Sigmoid colon (tissue), 7 donors: ENCODE measurements around the gene XRCC6. TPM values are rescaled to one million over a fixed set of nuclear protein-coding genes. Genes with fewer than 3 reads are reported as not detected.
"Not testable (repeated sequence)": the region's sequence is repeated elsewhere in the genome, so short reads cannot be mapped to it uniquely, and the experiment has no call there.

Experiments used
- DNase-seq: peaks from one replicate; pipeline ENCODE4 v3.0.0-alpha.2; 2019
- H3K27ac ChIP-seq, 4 donors: fragments of 200-600 bp; sonication (generic); one replicate each; pipeline ENCODE4 v1.5.1; 2016 to 2019; ENCODE audit warnings: mild to moderate bottlenecking in 1 of 4
- H3K27me3 ChIP-seq, 3 donors: fragments of 200-600 bp; sonication (generic); one replicate each; pipeline ENCODE4 v1.5.1; 2019; ENCODE audit warnings: mild to moderate bottlenecking in 1 of 3
- H3K36me3 ChIP-seq, 4 donors: fragments of 200-600 bp; sonication (generic); one replicate each; pipeline ENCODE4 v1.5.1; 2016 to 2019
- H3K4me1 ChIP-seq, 4 donors: fragments of 200-600 bp; sonication (generic); one replicate each; pipeline ENCODE4 v1.5.1; 2017 to 2019
- H3K4me3 ChIP-seq, 4 donors: fragments of 200-600 bp; sonication (generic); one replicate each; pipeline ENCODE4 v1.5.1; 2017 to 2019; ENCODE audit warnings: mild to moderate bottlenecking in 2 of 4, moderate library complexity in 1 of 4
- H3K9me3 ChIP-seq, 4 donors: fragments of 200-600 bp in 3 of 4; sonication (generic) in 3 of 4; one replicate each; pipeline versions ENCODE4 v1.5.1 to v1.6.1; 2013 to 2019
- CTCF ChIP-seq, 4 experiments: fragments of 450-650 bp in 3 of 4; fragments of 200-600 bp in 1 of 4; IDR thresholded peaks; one replicate each; pipeline ENCODE4 v1.5.1; 2016 to 2019; ENCODE audit warnings: antibody characterized with exemption in 4 of 4, mild to moderate bottlenecking in 3 of 4, moderate library complexity in 2 of 4
- EP300 ChIP-seq, 4 donors: sonication (generic); formaldehyde crosslinking; IDR thresholded peaks; one replicate each; pipeline ENCODE4 v1.6.1; 2017; ENCODE audit warnings: antibody characterized with exemption in 4 of 4
- POLR2A ChIP-seq, 2 donors: fragments of 450-650 bp; IDR thresholded peaks; one replicate each; pipeline ENCODE4 v1.6.1; 2016; ENCODE audit warnings: antibody characterized with exemption in 2 of 2, mild to moderate bottlenecking in 2 of 2, moderate library complexity in 2 of 2
- POLR2AphosphoS5 ChIP-seq, 4 donors: sonication (generic); formaldehyde crosslinking; IDR thresholded peaks; one replicate each; pipeline ENCODE4 v1.6.1; 2017; ENCODE audit warnings: antibody characterized with exemption in 4 of 4
- WGBS, 2 donors: extraction: QIAGEN DNeasy Blood & Tissue Kit; methylation state at CpG; one replicate each; pipeline ENCODE4 v1.1.7; 2013; 5-methylcytosine and 5-hydroxymethylcytosine counted together
- intact Hi-C: fragments of 100-400 bp; cut with DNase I; formaldehyde crosslinking; loops from one replicate; pipeline ENCODE4 v1.15.1; 2023
- polyA plus RNA-seq, 3 donors: library from polyadenylated mRNA; stranded (reverse); fragments of 200-250 nt; gene quantifications; one replicate each; pipeline ENCODE4 v1.2.3, GENCODE V29; 2013
- total RNA-seq, 4 donors: library from RNA; depleted of rRNA; stranded (reverse); fragments of >200 nt; gene quantifications; one replicate each; pipeline ENCODE4 v1.1.0, GENCODE V29; 2016
- donor health status: healthy with polysubstance abuse.
- donor health status: Bipolar disorder and iron deficiency.
- donor health status: healthy.

Gene XRCC6
- total and polyA plus RNA-seq, 7 donors, result 141 to 220 (median 190) TPM

DNA sequence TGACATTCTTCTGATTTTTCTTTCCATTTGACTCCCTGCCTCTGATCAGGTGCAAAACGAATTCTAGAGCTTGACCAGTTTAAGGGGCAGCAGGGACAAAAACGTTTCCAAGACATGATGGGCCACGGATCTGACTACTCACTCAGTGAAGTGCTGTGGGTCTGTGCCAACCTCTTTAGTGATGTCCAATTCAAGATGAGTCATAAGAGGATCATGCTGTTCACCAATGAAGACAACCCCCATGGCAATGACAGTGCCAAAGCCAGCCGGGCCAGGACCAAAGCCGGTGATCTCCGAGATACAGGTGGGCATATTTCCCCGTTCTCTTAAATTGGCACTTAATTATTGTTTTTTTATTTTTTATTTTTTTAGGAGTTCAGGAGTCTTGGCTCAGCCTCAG, 15.4 kb downstream of the XRCC6 start:
- H3K36me3 ChIP-seq, result peaks cover 27 to 93% (median 41%) of the 10 kb centered on the region in 4 donors
- no peak for TF ChIP-seq POLR2A (IDR thresholded peaks at IDR 0.05)
- no peak for TF ChIP-seq EP300 (IDR thresholded peaks at IDR 0.05)
- no peak for TF ChIP-seq POLR2AphosphoS5 (IDR thresholded peaks at IDR 0.05)
- no peak for TF ChIP-seq CTCF (IDR thresholded peaks at IDR 0.05)
- DNase-seq, result no peak
- 81 to 87% methylated on average over 7 of the region's 7 CpGs for WGBS, 2 donors
- H3K27ac ChIP-seq, result peak overlapping the region in 2 of 4 donors; percentile 26 to 55
- no peaks in the 10 kb centered on the region for H3K9me3 ChIP-seq
- H3K27me3 ChIP-seq, result no peaks in the 10 kb centered on the region
- peaks cover 0 to 7% (median 0%) of the 10 kb centered on the region in 4 donors for H3K4me1 ChIP-seq
- intact Hi-C loops, result no loop called here
- H3K4me3 ChIP-seq, result no peak overlapping the region

GRCh38 chr22:41637623-41638022, 16.5 kb downstream of the XRCC6 start:
- whole genome bisulfite sequencing, 2 donors, result 96 to 97% methylated on average over 8 of the region's 8 CpGs
- H3K4me1 ChIP-seq, H3K9me3 ChIP-seq, intact Hi-C loops, H3K4me3 ChIP-seq, H3K27ac ChIP-seq, DNase-seq, H3K27me3 ChIP-seq: not testable (repeated sequence)
- H3K36me3 ChIP-seq, result peaks cover 27 to 98% (median 50%) of the 10 kb centered on the region in 4 donors

DNA sequence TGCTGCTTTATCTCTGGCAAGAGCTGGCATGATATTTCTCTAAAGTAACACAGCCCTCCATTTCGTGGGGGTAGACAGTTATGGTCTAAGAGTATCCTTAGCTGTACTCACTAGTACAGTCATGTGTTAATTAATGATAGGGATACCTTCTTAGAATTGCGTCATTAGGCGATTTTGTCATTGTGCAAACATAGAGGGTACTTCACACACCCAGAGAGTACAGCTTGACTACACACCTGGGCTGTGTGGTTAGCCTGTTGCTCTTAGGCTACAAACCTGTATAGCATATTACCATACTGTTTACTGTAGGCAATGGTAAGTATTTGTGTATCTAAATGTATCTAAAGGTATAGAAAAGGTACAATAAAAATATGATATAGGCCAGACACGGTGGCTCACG, 17.0 kb downstream of the XRCC6 start:
- H3K27ac ChIP-seq, result no peak overlapping the region
- H3K27me3 ChIP-seq, result no peaks in the 10 kb centered on the region
- WGBS, 2 donors, result 95 to 96% methylated on average over 5 of the region's 5 CpGs
- no peak for DNase-seq
- TF ChIP-seq POLR2AphosphoS5 (IDR thresholded peaks at IDR 0.05), result no peak
- no peak for TF ChIP-seq POLR2A (IDR thresholded peaks at IDR 0.05)
- TF ChIP-seq CTCF (IDR thresholded peaks at IDR 0.05), result no peak
- no peak for TF ChIP-seq EP300 (IDR thresholded peaks at IDR 0.05)
- no peak overlapping the region for H3K4me3 ChIP-seq
- peaks cover 0 to 7% (median 0%) of the 10 kb centered on the region in 4 donors for H3K4me1 ChIP-seq
- no peaks in the 10 kb centered on the region for H3K9me3 ChIP-seq
- H3K36me3 ChIP-seq, result peaks cover 27 to 98% (median 55%) of the 10 kb centered on the region in 4 donors
- intact Hi-C loops, result no loop called here

DNA sequence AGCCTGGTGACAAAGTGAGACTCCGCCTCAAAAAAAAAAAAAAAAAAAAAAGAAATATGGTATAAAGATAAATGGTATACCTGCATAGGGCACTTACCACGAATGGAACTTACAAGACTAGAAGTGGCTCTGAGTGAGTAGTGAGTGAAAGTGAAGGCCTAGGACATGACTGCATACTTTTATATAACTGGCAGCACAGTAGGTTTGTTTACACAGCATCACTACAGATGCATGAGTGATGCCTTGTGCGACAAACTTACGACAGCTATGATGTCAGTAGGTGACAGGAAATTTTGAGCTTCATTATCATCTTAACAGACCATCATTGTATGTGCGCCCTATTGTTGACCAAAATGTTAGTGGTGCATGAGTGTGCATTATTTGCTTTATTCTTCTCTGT, 17.7 kb downstream of the XRCC6 start:
- 89 to 94% methylated on average over 5 of the region's 5 CpGs for WGBS, 2 donors
- Histone ChIP-seq H3K27me3 (no peaks in the 10 kb centered on the region), H3K36me3 (peaks cover 23 to 97% (median 57%) of the 10 kb centered on the region in 4 donors), H3K4me3 (no peak overlapping the region), H3K9me3 (no peaks in the 10 kb centered on the region), H3K27ac (no peak overlapping the region), H3K4me1 (peaks cover 0 to 7% (median 0%) of the 10 kb centered on the region in 4 donors)
- no peak for DNase-seq
- TF ChIP-seq POLR2AphosphoS5 (IDR thresholded peaks at IDR 0.05), result no peak
- TF ChIP-seq POLR2A (IDR thresholded peaks at IDR 0.05), result no peak
- TF ChIP-seq CTCF (IDR thresholded peaks at IDR 0.05), result no peak
- TF ChIP-seq EP300 (IDR thresholded peaks at IDR 0.05), result no peak
- intact Hi-C loops, result no loop called here

GRCh38 chr22:41641854-41642253, 20.8 kb downstream of the XRCC6 start:
- H3K4me1 ChIP-seq, result no peaks in the 10 kb centered on the region
- intact Hi-C loops, result no loop called here
- H3K36me3 ChIP-seq, result peaks cover 19 to 97% (median 60%) of the 10 kb centered on the region in 4 donors
- H3K4me3 ChIP-seq, result no peak overlapping the region
- no peaks in the 10 kb centered on the region for H3K9me3 ChIP-seq
- H3K27ac ChIP-seq, result no peak overlapping the region
- TF ChIP-seq POLR2A (IDR thresholded peaks at IDR 0.05) (no peak), EP300 (IDR thresholded peaks at IDR 0.05) (no peak), CTCF (IDR thresholded peaks at IDR 0.05) (no peak), POLR2AphosphoS5 (IDR thresholded peaks at IDR 0.05) (no peak)
- no peak for DNase-seq
- 96 to 99% methylated on average over 7 of the region's 7 CpGs for WGBS, 2 donors
- no peaks in the 10 kb centered on the region for H3K27me3 ChIP-seq
